Prostate gland (tissue), 2 donors: ENCODE measurements around the gene SLC16A6.
"Not testable (repeated sequence)": the region's sequence is repeated elsewhere in the genome, so short reads cannot be mapped to it uniquely, and the experiment has no call there.

Experiments
- POLR2A ChIP-seq: fragments of 450-650 bp; IDR thresholded peaks from one replicate; pipeline ENCODE4 v1.6.1; 2016; ENCODE audit warnings: antibody characterized with exemption, mild to moderate bottlenecking
- POLR2AphosphoS5 ChIP-seq: sonication (generic); formaldehyde crosslinking; IDR thresholded peaks from one replicate; pipeline ENCODE4 v1.6.1; 2017; ENCODE audit warnings: antibody characterized with exemption
- TF ChIP-seq, protein P1 (sequence below), 4 experiments: fragments of 200-600 bp in 2 of 4; fragments of 450-650 bp in 2 of 4; sonication (generic) in 2 of 4; IDR thresholded peaks; 1 replicate in 3 of 4; 2 replicates in 1 of 4; pipeline ENCODE4 v1.5.1; 2016 to 2019; ENCODE audit warnings: antibody characterized with exemption in 4 of 4, mild to moderate bottlenecking in 2 of 4, moderate library complexity in 2 of 4

- TF ChIP-seq, protein P1, sequence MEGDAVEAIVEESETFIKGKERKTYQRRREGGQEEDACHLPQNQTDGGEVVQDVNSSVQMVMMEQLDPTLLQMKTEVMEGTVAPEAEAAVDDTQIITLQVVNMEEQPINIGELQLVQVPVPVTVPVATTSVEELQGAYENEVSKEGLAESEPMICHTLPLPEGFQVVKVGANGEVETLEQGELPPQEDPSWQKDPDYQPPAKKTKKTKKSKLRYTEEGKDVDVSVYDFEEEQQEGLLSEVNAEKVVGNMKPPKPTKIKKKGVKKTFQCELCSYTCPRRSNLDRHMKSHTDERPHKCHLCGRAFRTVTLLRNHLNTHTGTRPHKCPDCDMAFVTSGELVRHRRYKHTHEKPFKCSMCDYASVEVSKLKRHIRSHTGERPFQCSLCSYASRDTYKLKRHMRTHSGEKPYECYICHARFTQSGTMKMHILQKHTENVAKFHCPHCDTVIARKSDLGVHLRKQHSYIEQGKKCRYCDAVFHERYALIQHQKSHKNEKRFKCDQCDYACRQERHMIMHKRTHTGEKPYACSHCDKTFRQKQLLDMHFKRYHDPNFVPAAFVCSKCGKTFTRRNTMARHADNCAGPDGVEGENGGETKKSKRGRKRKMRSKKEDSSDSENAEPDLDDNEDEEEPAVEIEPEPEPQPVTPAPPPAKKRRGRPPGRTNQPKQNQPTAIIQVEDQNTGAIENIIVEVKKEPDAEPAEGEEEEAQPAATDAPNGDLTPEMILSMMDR (IDR thresholded peaks at IDR 0.05): not testable (repeated sequence)
- TF ChIP-seq POLR2A: not testable (repeated sequence)
- peak; percentile 83 for TF ChIP-seq POLR2AphosphoS5
Measured at GRCh38 chr17:68265833-68266232, 25.1 kb downstream of the SLC16A6 start.
